Measurements from ENCODE around the gene LENG9. TPM values are rescaled to one million over a fixed set of nuclear protein-coding genes. Genes with fewer than 3 reads are reported as not detected.
"Not testable (repeated sequence)": the region's sequence is repeated elsewhere in the genome, so short reads cannot be mapped to it uniquely, and the experiment has no call there.

Gene LENG9
- total RNA-seq, 1 donor from 2014 or later, result 15.0 TPM

GRCh38 chr19:54470991-54471782 is 7.6 kb upstream of the LENG9 start:
- H3K36me3 ChIP-seq (ENCODE audit: control insufficient read depth, insufficient read depth, low read length), result no peaks in the 10 kb centered on the region
- DNase-seq (ENCODE audit: low read depth), result no peak
- H3K4me3 ChIP-seq (ENCODE audit: low read depth, low read length), result peak overlapping the region; percentile 64
- FAIRE-seq, result no peak
- no peak for TF ChIP-seq CTCF (IDR thresholded peaks at IDR 0.05; ENCODE audit: insufficient read depth, low read length, severe bottlenecking)
- no peaks in the 10 kb centered on the region for H3K27me3 ChIP-seq (ENCODE audit: control insufficient read depth, insufficient read depth, low read length)

GRCh38 chr19:54470276-54470887 is 6.8 kb upstream of the LENG9 start:
- DNase-seq (ENCODE audit: low read depth), result no peak
- no peak for FAIRE-seq
- Histone ChIP-seq H3K36me3 (ENCODE audit: control insufficient read depth, insufficient read depth, low read length) (no peaks in the 10 kb centered on the region), H3K4me3 (ENCODE audit: low read depth, low read length) (peak overlapping the region; percentile 64), H3K27me3 (ENCODE audit: control insufficient read depth, insufficient read depth, low read length) (no peaks in the 10 kb centered on the region)
- TF ChIP-seq CTCF (IDR thresholded peaks at IDR 0.05; ENCODE audit: insufficient read depth, low read length, severe bottlenecking), result no peak

GRCh38 chr19:54469496-54469934 is 5.9 kb upstream of the LENG9 start:
- TF ChIP-seq CTCF (IDR thresholded peaks at IDR 0.05; ENCODE audit: insufficient read depth, low read length, severe bottlenecking), result no peak
- Histone ChIP-seq H3K4me3 (ENCODE audit: low read depth, low read length) (no peak overlapping the region), H3K27me3 (ENCODE audit: control insufficient read depth, insufficient read depth, low read length) (no peaks in the 10 kb centered on the region), H3K36me3 (ENCODE audit: control insufficient read depth, insufficient read depth, low read length) (no peaks in the 10 kb centered on the region)
- DNase-seq (ENCODE audit: low read depth), result peak; percentile 67
- FAIRE-seq, result no peak

- not testable (repeated sequence) for H3K4me3 ChIP-seq (ENCODE audit: low read depth, low read length); DNase-seq (ENCODE audit: low read depth); H3K36me3 ChIP-seq (ENCODE audit: control insufficient read depth, insufficient read depth, low read length); FAIRE-seq; H3K27me3 ChIP-seq (ENCODE audit: control insufficient read depth, insufficient read depth, low read length)
Observed at GRCh38 chr19:54466110-54466480, 2.5 kb upstream of the LENG9 start.

- FAIRE-seq, result no peak
Observed at GRCh38 chr19:54465426-54466109, 2.0 kb upstream of the LENG9 start.

More at GRCh38 chr19:54465426-54466109, 2.0 kb upstream of the LENG9 start:
- Histone ChIP-seq H3K27me3 (ENCODE audit: control insufficient read depth, insufficient read depth, low read length) (no peaks in the 10 kb centered on the region), H3K36me3 (ENCODE audit: control insufficient read depth, insufficient read depth, low read length) (peaks cover 5% of the 10 kb centered on the region), H3K4me3 (ENCODE audit: low read depth, low read length) (peak overlapping the region; percentile 82)
- DNase-seq (ENCODE audit: low read depth), result no peak
- TF ChIP-seq CTCF (IDR thresholded peaks at IDR 0.05; ENCODE audit: insufficient read depth, low read length, severe bottlenecking), result no peak

Measured in bronchial epithelial cell (primary cell).